NCI-H2029 (cell line): ENCODE data around the gene CIB1.

Experiments
- DNase-seq: peaks from one replicate; lab custom pipeline; 2025; lab: John Stamatoyannopoulos, UW

The CIB1 gene

DNA sequence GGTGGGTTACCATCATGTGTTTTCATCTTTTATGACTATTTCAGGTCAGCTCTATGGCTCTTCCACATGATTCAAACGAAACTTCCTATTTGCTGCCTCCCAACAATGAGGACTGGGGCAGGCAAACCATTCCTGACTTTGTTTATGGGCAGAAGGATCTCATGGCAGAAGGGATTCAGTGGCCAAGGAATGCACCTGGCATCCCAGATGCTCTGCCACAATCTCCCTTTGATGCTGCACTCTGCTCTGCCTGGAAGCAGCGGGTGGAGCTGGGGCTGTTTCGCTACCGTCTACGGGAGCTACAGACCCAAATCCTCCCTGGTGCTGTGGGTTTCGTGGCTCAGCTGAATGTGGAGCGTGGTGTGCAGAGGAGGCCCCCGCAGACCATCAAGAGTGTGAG lies 7.1 kb upstream of the CIB1 start:
- DNase-seq = no peak

DNA sequence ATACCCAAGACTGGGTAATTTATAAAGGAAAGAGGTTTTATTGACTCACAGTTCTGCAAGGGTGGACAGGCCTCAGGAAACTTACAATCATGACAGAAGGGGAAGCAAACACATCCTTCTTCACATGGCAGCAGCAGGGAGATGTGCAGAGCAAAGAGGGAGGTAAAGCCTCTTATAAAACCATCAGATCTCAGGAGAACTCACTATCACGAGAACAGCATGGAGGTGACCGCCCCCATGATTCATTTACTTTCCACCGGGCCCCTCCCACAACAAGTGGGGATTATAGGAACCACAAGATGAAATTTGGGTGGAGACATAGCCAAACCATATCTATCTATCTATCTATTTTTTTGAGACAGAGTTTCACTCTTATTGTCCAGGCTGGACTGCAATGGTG lies 5.6 kb upstream of the CIB1 start:
- DNase-seq = no peak

GRCh38 chr15:90234096-90234988 lies 601 bp upstream of the CIB1 start, which contains the start of gene GDPGP1:
Gene GDPGP1 (plus strand): TSS chr15:90234209. CDS start chr15:90240909, 6,700 bp downstream.
- DNase-seq = no peak

DNA sequence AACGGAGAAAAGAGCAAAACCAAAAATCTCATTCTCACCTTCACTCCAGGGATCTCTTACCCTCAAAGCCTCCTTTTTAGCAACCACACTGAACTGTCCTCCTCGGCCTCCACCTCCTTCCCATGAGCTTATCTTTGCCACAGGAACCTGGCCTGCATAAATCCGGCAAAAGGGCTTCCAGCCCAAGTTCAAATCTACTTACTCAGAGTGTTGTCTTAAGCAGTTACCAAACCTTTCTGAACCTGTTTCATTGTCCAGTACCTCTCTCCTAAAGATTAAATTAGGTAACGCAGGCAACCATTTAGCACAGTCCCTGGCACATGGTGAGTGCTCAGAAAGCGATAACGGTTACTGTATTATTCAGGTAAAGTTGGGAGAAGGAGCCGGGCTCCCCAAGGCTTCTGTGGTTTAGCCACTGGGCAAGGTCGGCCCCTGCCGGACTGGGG lies 777 bp downstream of the CIB1 start:
- DNase-seq = no peak

DNA sequence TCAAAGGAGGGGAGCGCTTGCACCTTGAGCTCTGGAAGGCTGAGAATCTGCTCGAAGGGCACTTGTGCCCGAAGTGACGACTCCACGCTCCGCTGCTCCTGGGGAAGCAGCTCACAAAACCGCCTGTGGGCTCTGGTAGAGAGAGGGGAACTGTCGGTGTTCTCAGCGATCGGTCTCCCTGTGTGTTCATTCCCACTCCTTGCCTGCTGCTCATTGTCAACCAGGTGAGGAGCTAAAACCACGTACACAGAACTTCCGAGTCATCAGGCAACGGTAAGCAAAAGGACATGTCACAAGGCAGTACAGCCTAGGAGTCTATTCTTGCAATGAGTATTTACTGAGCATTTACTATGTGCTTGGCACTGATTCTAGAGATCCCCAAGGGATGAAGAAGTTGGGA lies 1.5 kb downstream of the CIB1 start:
- DNase-seq = no peak

- no peak for DNase-seq
These were observed 2.4 kb downstream of the CIB1 start for GRCh38 chr15:90231028-90232017.

GRCh38 chr15:90230610-90231009 lies 3.1 kb downstream of the CIB1 start:
- DNase-seq = no peak

- DNase-seq = no peak
These were observed 3.7 kb downstream of the CIB1 start for GRCh38 chr15:90230071-90230494.

GRCh38 chr15:90228960-90229359 lies 4.8 kb downstream of the CIB1 start:
- DNase-seq = no peak

- no peak for DNase-seq
These were observed 5.6 kb downstream of the CIB1 start for GRCh38 chr15:90227816-90228772.

DNA sequence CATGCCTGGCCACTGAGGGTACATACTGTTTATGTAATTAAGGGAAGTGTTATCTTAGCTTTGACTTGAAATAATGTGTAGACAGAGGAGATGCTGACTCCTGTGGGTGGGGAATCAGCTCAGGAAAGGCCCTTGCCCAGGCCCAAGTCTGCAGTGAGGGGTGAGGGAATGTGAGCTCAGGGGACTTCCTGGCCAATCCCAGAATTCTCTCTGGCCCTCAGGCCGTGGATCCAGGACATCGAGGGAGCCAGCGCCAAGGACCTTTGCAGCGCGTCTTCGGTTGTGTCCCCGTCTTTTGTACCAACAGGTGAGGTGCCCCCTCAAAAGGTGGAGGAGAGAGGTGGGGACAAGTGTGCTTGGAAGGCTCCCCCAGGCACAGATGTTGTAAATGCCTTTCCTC lies 6.4 kb downstream of the CIB1 start:
- no peak for DNase-seq

GRCh38 chr15:90225504-90226234 lies 8.1 kb downstream of the CIB1 start:
- peak; percentile 28 for DNase-seq

- DNase-seq = no peak
These were observed 8.7 kb downstream of the CIB1 start for GRCh38 chr15:90225047-90225446.

DNA sequence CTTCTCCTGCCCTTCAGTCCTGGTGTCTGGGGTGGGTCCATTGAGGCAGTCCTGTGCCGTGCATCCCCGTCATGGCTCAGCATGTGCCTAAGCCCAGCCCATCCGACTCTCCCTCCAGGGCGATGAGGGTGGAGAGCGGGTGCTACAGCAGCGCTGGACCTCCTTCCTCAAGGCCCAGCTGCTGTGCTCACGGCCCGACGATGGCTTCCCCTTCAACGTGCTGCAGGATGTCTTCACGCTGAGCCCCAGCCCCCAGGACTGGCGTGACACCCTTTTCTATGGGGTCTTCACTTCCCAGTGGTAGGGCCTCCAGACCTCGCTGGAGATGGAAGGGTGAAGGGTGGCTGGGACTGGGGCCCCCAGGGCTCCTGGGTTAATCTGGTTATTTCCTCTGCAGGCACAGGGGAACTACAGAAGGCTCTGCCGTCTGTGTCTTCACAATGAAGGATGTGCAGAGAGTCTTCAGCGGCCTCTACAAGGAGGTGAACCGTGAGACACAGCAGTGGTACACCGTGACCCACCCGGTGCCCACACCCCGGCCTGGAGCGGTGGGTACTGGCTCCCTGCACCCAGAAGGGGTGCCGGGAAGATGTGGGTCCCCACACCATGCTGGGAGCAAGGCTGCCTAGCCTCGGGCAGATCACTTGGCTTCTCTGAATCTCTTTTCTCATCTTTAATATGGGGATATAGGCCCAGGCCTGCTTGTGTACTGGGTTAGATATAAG lies 10.1 kb downstream of the CIB1 start:
- DNase-seq = no peak

- no peak for DNase-seq
These were observed 11.2 kb downstream of the CIB1 start for GRCh38 chr15:90222547-90222946.

GRCh38 chr15:90221246-90221900 lies 12.4 kb downstream of the CIB1 start:
- no peak for DNase-seq

DNA sequence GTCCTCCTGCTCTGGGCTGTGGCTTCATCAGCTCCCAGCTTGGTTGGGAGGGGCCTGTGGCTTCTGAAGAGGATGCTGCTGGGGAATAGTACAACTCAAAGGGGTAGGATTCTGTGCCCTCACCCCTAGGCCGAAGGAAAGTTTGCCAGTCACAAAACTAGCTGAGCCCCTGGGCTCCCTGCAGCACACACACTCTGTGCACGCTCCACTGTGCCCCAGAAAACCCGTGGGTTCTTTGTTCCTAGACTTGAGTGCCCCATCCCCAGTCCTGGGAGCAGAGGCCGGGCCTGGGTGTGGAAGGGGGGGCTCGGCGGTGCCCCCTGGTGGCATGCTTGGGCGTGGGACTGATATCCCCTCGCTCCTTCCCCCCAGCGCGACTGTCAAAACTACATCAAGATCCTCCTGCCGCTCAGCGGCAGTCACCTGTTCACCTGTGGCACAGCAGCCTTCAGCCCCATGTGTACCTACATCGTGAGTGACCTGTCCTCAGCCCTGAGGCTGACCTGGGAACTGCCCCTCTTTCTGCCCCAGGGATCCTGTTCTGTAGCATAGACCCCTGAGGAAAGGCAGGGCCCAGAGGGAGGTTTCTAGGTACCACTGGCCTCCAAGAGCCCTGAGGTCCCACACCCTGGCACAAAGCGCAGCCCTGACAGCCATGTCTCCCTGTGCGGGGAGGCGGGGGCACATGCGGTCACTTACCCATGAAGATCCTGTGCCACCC lies 14.2 kb downstream of the CIB1 start:
- DNase-seq = no peak

DNA sequence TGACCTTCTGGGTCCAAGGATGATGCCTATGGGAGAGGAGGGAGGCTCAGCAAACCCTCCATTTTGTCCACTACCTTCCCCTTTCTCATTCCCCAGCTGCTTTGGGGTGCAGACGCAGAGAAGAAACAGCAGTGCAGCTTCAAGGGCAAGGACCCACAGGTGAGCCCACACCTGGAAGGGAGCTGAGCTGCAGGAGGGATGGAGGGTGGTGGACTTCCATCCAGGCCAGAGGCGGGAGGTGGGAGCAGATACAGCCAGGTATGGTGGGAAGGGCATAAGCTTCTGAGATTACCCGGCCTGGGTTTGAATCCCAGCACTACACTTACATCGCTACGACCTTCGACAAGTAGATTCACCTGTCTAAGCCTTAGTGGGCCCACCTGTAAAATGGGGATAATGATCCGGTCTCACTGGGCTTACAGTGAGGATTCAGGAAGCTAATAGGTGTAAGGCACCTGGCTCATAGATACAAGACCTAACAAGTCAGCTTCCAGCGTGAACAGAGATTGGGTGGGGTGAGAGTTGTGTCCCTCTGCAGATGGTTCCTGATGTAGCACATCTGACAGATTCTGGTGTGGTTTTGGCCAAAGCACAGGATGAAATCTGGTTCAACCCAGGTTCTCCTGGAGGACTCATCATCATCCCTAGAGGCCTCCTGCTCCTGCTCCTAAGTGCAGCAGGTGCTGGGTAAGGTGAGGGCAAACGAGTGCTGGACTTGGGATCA lies 15.9 kb downstream of the CIB1 start:
- DNase-seq = no peak
